SU-DHL-6 (cell line): Measurements from ENCODE around the gene CMTM8.

Experiments used
- EZH2phosphoT487 ChIP-seq: fragments of 200-600 bp; sonication (generic), shearing (Covaris generic); conservative IDR thresholded peaks from 2 replicates; pipeline ENCODE4 v1.6.1; 2018; ENCODE audit warnings: mild to moderate bottlenecking, antibody characterized with exemption, low read length, moderate library complexity, mixed read lengths
- TF ChIP-seq, protein P1 (sequence below): fragments of 200-600 bp; sonication (generic); IDR thresholded peaks from one replicate; pipeline ENCODE4 v1.5.1; 2017; ENCODE audit warnings: antibody characterized with exemption, mild to moderate bottlenecking, low read length, moderate library complexity; ENCODE audit not compliant: insufficient read depth, poor library complexity, severe bottlenecking

DNA sequence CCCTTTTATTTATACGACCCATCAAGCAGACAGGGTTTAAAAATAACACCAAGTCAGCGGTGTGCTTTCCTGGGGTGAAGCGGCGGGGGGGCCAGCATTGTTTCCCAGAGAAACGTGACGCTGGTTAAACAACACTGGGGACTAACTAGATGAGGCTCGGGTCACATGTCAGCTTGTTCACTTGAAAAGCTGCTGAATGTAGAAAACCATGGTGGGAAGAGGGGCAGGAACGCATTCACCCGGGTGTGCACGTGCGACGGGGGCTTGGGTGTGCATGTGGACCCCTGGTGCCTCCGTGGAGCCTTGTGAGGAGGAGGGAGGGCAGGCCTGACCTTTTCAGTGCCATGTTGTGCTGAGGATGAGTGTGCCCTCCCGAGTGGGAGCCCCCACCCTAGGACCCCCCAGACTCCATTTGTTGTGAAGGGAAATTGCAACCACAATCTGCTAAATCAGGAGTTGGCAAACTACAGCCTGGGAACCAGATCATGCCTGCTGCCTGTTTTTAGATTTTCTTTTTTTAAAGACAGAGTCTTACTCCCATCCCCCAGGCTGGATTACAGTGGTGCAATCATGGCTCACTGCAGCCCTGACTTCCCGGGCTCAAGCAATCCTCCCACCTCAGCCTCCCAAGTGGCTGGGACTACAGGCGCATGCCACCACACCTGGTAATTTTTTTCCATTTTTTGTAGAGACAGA lies 82.8 kb downstream of the CMTM8 start:
- TF ChIP-seq, protein P1, sequence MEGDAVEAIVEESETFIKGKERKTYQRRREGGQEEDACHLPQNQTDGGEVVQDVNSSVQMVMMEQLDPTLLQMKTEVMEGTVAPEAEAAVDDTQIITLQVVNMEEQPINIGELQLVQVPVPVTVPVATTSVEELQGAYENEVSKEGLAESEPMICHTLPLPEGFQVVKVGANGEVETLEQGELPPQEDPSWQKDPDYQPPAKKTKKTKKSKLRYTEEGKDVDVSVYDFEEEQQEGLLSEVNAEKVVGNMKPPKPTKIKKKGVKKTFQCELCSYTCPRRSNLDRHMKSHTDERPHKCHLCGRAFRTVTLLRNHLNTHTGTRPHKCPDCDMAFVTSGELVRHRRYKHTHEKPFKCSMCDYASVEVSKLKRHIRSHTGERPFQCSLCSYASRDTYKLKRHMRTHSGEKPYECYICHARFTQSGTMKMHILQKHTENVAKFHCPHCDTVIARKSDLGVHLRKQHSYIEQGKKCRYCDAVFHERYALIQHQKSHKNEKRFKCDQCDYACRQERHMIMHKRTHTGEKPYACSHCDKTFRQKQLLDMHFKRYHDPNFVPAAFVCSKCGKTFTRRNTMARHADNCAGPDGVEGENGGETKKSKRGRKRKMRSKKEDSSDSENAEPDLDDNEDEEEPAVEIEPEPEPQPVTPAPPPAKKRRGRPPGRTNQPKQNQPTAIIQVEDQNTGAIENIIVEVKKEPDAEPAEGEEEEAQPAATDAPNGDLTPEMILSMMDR = no peak
- TF ChIP-seq EZH2phosphoT487 = no peak
